Activated CD4-positive, alpha-beta T cell treated with anti-CD3 and anti-CD28 coated beads, Interleukin-2, amount 50 U/mL, for 16 hours (primary cell): ENCODE data around the gene PRPF19.

Experiments
- DNase-seq: peaks from one replicate; pipeline ENCODE4 v3.0.0-alpha.2; 2020

PRPF19 gene

GRCh38 chr11:60855726-60856633 lies 50.4 kb downstream of the PRPF19 start, which contains the start of gene PTGDR2:
PTGDR2 (minus strand) TSS chr11:60855950; CDS start chr11:60853722, 2,228 bp downstream.
- DNase-seq = no peak

- DNase-seq = no peak
These were observed 51.3 kb downstream of the PRPF19 start for GRCh38 chr11:60854847-60855725.

GRCh38 chr11:60854140-60854846 lies 52.1 kb downstream of the PRPF19 start:
- DNase-seq = no peak

DNA sequence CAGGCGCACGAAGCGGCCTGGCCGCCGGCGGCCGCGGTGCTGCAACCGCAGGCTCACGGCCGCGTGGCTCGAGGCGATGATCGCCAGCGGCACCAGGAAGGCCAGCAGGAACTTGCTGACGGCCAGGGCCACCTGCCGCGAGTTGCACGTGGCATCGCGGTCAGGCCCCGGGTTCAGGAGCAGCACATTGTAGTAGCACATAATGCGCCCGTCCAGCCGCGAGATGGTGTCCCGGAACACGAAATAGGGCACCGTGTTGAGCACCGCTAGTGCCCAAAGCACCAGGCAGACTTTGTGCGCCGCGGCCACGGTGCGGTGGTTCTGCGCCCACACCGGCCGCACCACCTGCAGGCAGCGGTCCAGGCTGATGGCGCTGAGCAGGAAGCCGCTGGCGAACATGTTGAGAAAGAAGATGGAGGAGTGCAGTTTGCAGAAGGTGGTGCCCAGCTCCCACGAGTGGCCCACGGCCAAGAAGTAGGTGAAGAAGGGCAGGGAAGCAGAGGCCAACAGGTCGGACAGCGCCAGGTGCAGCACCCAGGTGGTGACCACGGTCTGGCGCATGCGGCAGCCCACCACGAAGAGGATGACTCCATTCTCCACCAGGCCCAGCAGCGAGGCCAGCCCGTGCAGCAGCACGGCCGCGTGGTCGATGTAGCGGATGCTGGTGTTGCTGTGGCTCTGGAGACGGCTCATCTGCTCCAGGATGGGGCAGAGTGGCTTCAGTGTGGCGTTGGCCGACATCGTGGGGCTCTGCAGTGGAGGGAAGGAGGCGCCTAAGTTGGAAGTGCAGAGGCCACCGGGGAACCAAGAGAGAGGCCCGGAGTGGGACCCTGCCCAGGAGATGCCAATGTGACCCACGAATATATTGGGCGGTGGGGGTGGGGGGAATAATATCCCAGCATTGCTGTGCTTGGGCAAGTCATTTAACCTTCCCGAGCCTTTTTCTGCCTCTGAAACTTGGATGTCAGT lies 53.1 kb downstream of the PRPF19 start:
- DNase-seq = no peak

DNA sequence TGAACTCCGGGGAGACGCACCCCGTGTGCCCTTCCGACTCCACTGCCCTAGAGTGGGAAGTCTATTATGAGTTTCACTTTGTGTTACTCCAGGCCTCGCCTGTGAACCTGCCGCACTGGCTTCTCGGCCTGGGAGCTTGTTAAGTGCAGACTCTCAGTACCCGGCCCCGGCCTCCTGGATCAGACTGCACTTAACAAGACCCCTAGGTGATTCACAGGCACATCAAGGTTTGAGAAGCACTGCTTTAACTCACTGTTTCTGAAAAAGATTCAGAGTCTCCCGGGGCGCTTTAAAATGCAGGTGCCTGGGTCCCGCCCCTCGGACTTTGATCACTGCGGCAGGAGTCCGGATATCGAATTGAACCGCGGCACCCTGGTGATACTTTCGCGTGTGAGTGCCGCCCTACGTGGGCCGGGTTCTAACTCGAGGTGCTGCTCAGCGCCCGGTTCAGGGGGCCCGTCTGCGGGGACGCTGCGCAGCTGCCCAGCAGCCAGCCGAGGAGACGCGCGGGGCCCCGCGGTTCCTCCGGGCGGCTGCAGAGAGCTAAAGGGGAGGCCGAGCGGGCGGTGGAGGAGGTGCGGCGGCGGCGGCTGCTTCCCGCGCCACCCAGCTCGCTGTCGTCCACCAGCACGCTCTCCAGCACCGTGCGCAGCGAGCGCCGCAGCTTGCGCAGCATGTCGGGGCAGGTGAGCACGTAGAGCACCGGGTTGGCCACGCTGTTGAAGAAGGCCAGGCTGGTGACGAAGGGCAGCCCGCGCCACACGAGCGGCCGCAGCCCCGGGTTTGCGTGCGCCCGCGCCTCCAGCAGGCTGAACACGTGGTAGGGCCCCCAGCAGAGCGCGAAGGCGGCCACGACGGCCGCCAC lies 54.0 kb downstream of the PRPF19 start:
- DNase-seq = no peak

GRCh38 chr11:60851327-60852104 lies 54.9 kb downstream of the PRPF19 start:
- DNase-seq = no peak

DNA sequence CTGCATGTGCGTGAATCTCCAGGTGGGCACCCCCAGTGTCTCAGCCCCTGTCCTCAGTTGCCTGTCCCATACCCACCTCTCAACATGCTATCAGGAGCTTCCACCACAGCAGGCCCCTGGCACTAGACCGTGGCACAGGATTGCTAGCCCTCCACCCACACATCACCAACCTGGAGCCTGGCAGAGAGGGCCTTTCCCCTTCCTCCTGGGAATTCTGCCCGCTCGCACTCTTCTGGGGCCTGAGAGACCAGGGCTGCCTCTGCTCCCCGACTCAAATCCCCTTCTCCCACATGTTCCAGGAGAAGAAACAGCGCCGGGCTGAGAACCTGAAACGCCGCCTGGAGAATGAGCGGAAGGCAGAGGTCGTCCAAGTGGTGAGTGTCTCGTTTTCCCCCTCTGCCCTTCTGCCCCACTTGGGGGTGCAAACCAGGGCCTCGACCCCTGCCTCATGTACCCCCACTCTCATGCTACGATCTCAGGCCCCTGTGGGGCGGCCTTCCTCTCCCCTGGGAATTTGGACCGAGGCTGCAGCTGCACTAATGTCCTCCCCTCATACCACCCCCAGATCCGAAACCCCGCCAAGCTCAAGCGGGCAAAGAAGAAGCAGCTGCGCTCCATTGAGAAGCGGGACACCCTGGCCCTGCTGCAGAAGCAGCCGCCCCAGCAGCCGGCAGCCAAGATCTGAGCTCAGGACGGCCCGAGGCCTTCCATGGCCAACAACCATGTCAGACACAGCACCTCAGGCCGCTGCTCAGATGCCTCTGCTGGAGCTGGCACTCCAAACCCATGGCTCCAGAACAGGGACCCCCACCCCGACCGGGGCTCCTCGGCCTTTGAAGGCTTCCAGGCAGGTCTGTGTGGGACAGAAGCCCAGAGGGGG lies 56.5 kb downstream of the PRPF19 start:
- no peak for DNase-seq

DNA sequence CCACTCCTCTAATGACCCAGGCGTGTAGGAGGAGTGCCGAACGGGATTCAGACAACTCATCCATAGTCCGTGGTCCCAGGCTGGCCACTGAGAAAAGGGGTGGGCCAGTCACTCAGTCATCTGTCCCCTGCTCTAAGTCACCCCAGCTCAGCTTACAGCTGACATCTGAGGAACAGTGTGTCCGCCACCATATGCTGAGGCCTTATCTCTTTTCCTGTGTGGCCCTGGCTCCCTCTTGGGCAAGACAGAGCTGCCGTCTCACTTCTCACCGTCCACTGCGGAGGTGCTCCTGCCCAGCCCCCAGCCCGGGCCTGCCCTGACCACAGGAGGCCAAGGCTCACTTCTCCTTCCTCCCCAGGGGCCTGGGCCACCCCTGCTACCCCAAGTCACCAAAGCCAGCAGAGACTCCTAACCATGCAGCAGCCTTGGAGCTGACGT lies 57.7 kb downstream of the PRPF19 start:
- DNase-seq = no peak

DNA sequence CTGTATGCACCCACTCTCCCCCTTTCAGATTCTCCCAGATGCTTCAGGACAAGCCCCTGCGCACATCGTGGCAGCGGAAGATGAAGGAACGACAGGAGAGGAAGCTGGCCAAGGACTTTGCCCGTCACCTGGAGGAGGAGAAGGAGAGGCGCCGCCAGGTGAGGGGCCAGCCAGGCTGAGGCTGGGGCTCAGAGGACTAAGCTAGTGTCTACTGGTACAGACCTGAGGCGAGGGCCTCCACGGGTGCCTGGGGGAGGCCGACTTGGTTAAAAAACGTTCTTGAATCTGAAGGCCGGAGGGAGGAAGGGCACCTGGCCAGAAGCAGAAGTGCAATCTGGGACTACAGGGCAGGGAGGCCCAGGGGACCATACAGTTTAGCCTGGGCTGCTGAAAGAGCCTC lies 58.5 kb downstream of the PRPF19 start:
- no peak for DNase-seq

- DNase-seq = no peak
These were observed 59.1 kb downstream of the PRPF19 start for GRCh38 chr11:60847281-60847680.

DNA sequence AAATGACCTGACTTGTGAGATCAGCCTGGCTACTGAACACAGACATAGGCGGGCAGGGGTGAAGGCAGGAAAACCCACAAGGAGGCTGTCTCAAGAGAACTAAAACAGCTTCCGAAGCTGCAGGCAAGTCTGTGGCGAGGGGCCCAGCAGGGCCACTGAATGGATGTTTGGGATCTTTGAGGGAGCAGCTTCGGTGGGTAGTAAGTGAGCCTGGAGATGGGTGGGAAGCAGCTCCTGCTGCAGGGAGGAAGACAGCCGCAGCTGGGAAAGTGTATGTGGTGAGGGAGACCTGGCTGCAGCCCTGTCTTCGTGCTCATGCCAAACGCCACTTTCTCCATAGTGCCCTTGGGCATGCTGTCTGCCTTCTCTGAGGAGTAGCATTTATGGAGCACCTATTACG lies 61.0 kb downstream of the PRPF19 start:
- no peak for DNase-seq

DNA sequence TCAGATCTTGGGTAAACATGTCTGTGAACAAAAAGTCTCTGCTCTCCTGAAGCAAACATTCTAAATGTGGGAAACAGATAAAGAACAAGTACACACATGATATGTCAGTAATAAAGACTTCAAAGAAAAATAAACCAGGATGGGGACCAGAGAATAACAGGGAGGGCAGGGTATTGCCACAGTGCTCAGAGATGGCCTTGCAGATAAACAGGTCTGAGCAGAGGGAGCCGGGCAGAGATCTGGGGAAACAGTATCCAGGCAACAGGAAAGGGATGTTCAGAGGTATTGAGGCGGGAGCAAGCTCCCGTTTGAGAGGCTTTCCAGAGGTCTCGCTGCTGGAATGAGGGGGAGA lies 61.5 kb downstream of the PRPF19 start:
- DNase-seq = no peak

DNA sequence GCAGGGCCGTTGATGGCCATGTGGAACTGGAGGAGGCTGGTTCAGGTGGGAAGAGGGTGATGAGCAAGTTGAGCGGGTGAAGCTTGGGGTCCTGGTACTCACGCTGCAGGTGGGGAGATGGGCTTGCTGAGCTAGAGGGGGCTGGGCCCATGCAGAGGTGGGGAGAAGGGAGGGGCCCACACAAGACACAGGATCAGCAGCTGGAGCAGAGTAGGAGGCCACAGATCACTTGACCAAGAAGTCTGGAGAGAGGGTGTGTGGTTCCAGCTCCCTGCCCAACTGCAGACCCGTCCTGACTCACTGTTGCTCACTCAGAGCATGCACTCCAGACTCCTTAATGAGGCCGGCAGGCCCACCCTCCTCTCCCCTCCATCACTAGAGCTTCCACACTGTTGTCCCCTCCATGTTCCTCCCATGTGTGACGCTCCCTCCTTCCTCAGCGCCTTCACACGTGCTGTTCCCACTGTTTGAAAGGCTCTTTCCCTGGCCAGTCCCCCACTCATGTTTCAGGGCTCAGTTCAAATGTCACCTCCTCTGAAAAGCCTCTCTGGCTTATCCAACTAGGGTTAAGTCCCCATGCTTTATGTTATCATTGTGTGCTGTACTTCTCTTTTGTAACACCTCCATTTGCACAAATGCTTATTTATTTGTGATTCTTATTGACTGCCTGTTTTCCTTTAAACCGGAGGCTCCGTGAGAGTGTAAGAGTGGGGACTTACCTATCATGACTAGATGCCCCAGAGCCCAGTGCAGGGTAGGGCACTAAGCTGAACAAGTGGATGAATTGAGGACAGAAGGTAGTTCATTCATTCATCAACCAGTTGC lies 62.1 kb downstream of the PRPF19 start:
- DNase-seq = no peak

DNA sequence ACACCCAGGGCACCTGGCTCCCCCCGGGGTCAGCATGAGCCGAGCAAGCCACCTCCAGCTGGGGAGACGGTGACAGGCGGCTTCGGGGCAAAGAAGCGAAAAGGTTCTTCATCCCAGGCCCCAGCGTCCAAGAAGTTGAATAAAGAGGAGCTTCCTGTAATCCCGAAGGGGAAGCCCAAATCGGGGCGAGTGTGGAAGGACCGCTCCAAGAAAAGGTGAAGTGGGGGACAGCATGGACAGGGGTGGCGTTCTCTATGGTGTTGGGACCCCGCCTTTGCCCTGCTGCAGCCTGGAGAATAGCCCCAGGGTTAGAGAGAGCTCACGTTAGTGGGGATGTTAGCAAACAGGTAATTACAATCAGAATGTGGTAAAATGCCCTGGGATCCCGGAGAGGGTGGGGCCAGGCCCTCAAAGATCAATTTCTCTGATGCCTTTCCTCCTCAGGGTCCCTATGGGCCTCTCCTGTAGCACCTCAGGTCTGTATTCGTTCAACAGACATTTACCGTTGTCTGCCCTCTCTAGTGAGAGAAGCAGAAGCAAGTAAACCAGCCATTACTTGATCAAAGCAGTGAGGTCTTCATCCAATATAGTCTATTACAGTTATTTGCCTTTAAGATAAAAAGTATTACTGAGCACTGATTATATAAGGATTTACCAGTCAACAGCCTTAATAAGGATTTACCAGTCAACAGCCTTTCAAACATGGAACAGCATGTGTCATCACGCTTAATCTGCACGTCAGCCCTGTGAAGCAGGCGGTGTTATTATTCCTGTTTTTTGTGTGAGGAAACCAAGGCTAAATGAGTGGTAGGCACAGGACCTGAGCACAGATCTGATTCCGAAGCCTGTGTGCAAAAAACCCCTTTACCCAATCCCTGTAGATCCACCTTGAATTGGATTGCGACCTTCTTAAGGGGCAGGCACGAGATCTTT lies 63.5 kb downstream of the PRPF19 start:
- no peak for DNase-seq

DNA sequence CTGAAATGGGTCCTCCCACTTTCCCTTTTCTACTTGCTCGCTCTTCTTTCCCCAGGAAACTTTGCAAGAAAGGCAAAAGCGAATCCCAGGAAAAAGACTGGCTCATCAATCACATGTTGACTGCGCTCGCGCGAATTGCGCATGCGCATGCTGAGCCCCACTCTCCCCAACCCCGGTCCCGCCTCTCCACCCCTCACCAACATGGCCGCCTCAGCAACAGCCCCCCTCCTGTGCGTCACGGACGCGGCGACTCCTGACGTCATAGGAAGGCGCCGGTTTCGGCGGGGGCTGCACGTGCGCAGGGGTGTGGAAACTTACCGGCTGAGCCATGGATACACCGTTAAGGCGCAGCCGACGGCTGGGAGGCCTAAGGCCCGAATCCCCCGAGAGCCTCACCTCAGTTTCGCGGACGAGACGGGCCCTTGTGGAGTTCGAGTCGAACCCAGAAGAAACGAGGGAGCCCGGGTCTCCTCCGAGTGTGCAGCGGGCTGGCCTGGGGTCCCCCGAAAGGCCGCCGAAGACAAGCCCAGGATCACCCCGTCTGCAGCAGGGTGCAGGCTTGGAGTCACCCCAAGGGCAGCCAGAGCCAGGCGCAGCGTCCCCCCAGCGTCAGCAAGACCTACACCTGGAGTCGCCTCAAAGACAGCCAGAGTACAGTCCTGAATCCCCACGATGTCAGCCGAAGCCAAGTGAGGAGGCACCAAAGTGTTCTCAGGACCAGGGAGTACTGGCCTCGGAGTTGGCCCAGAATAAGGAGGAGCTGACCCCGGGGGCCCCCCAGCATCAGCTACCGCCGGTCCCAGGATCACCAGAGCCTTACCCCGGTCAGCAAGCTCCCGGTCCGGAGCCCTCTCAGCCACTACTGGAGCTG lies 64.4 kb downstream of the PRPF19 start, which contains the start of gene CCDC86:
Gene CCDC86, plus strand, starts transcription at position 317 of the 871 bp plus-strand sequence. Its CDS starts 12 bp downstream, at position 329.
- DNase-seq = peak; percentile 98
